ENCODE results near the gene CFAP54.

CFAP54 gene

DNA sequence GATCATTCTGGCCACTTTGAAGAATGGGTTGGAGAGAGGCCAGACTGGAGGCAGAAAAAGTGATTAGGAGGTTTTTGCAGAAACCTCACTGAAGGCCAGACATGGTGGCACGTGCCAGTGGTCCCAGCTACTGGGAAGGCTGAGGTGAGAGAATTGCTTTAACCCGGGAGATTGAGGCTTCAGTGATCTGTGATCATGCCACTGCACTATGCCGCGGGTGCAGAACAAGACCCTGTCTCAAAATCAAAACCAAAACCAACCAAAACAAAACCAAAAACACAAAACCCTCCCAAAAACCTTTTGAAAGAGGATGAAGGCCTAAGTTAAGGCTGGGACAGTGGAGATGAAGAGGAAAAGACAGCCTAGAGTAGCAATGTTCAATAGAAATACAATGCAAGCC is 15.2 kb upstream of the CFAP54 start:
- no peak overlapping the region for H3K4me3 ChIP-seq (ENCODE audit: low read depth, low read length)
- no peak for DNase-seq (ENCODE audit: low read depth)
- in situ Hi-C loops (cut with HindIII; ENCODE audit: low sequenced_read_pairs): no loop called here
- TF ChIP-seq, protein P1, sequence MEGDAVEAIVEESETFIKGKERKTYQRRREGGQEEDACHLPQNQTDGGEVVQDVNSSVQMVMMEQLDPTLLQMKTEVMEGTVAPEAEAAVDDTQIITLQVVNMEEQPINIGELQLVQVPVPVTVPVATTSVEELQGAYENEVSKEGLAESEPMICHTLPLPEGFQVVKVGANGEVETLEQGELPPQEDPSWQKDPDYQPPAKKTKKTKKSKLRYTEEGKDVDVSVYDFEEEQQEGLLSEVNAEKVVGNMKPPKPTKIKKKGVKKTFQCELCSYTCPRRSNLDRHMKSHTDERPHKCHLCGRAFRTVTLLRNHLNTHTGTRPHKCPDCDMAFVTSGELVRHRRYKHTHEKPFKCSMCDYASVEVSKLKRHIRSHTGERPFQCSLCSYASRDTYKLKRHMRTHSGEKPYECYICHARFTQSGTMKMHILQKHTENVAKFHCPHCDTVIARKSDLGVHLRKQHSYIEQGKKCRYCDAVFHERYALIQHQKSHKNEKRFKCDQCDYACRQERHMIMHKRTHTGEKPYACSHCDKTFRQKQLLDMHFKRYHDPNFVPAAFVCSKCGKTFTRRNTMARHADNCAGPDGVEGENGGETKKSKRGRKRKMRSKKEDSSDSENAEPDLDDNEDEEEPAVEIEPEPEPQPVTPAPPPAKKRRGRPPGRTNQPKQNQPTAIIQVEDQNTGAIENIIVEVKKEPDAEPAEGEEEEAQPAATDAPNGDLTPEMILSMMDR (IDR thresholded peaks at IDR 0.05; ENCODE audit: low read depth, low read length, missing control alignments): no peak

- TF ChIP-seq, protein P1 (IDR thresholded peaks at IDR 0.05; ENCODE audit: low read depth, low read length, missing control alignments): no peak
- in situ Hi-C loops (cut with HindIII; ENCODE audit: low sequenced_read_pairs): no loop called here
- DNase-seq (ENCODE audit: low read depth): no peak
- no peak overlapping the region for H3K4me3 ChIP-seq (ENCODE audit: low read depth, low read length)
Measured at GRCh38 chr12:96478011-96478410, 11.4 kb upstream of the CFAP54 start.

GRCh38 chr12:96482086-96482485 is 7.3 kb upstream of the CFAP54 start:
- H3K4me3 ChIP-seq (ENCODE audit: low read depth, low read length): no peak overlapping the region
- in situ Hi-C loops (cut with HindIII; ENCODE audit: low sequenced_read_pairs): no loop called here
- TF ChIP-seq, protein P1 (IDR thresholded peaks at IDR 0.05; ENCODE audit: low read depth, low read length, missing control alignments): no peak
- no peak for DNase-seq (ENCODE audit: low read depth)

DNA sequence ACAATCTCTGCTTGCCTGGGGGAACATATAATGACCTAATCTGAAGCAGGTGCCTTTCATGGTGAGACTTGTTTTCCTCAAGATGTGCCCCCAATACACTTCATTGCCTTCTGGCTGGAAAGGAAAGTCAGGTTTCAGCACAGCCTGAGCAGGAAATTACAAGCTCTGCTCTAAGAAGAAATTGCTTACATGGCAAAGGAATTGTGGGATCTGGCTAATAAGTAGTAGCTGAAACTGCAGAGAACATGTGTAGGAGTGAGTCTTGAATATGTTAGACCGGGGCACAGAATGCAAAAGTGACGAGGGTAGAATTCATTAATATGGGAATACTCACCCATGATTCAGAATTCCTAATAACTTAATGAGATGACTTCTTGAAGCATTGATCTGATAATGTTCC is 6.3 kb upstream of the CFAP54 start:
- in situ Hi-C loops (cut with HindIII; ENCODE audit: low sequenced_read_pairs): no loop called here
- DNase-seq (ENCODE audit: low read depth): no peak
- H3K4me3 ChIP-seq (ENCODE audit: low read depth, low read length): no peak overlapping the region
- TF ChIP-seq, protein P1 (IDR thresholded peaks at IDR 0.05; ENCODE audit: low read depth, low read length, missing control alignments): no peak

- in situ Hi-C loops (cut with HindIII; ENCODE audit: low sequenced_read_pairs): no loop called here
- TF ChIP-seq, protein P1 (IDR thresholded peaks at IDR 0.05; ENCODE audit: low read depth, low read length, missing control alignments): no peak
- no peak overlapping the region for H3K4me3 ChIP-seq (ENCODE audit: low read depth, low read length)
- no peak for DNase-seq (ENCODE audit: low read depth)
Measured at GRCh38 chr12:96486751-96487613, 2.4 kb upstream of the CFAP54 start.

- H3K4me3 ChIP-seq (ENCODE audit: low read depth, low read length): no peak overlapping the region
- TF ChIP-seq, protein P1 (IDR thresholded peaks at IDR 0.05; ENCODE audit: low read depth, low read length, missing control alignments): no peak
- DNase-seq (ENCODE audit: low read depth): no peak
- in situ Hi-C loops (cut with HindIII; ENCODE audit: low sequenced_read_pairs): no loop called here
Measured at GRCh38 chr12:96487634-96488033, 1.7 kb upstream of the CFAP54 start.
